Stimulated activated CD8-positive, alpha-beta memory T cell treated with anti-CD3 and anti-CD28 coated beads, Interleukin-12 subunit alpha, Interleukin-12 subunit beta, amount 100 ng/mL, for 24 hours (primary cell): ENCODE results near the gene ZNF398.
"Not testable (repeated sequence)": the region's sequence is repeated elsewhere in the genome, so short reads cannot be mapped to it uniquely, and the experiment has no call there.

Source experiments
- DNase-seq: peaks from one replicate; pipeline ENCODE4 v3.0.0-alpha.2; 2020; ENCODE audit errors: extremely low read depth

ZNF398 gene

DNA sequence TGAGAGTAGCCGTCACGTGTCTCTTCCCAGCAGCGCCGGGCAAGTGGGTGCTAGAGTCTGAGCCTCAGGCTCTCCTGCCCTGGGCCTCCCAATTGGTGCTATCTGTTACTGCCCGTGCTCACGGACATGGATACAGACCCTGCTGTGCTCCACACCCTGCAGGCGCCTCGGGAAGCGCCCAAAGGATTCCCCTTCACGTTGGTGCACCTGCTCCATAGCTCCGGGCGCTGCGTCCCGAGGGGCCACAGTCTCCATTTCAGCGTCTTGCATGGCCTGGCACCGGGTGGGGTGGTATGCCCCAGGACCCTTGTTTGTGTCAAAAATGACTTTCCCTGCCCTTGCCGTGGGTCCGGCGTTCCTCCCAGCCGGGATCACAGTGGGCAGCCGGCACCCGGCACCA is 78.4 kb downstream of the ZNF398 start:
- no peak for DNase-seq

DNA sequence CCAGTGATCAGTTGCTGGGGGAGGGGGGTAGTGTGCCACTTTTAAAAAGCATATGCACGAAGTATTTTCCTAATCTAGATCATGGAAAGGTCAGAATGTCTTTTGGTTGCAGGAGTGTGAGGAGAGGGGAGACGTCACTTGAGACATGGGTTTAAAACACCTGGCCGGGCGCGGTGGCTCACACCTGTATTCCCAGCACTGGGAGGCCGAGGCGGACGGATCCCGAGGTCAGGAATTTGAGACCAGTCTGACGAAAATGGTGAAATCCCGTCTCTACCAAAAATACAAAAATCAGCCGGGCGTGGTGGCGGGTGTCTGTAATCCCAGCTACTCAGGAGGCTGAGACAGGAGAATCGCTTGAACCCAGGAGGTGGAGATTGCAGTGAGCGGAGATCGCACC is 79.1 kb downstream of the ZNF398 start:
- not testable (repeated sequence) for DNase-seq

DNA sequence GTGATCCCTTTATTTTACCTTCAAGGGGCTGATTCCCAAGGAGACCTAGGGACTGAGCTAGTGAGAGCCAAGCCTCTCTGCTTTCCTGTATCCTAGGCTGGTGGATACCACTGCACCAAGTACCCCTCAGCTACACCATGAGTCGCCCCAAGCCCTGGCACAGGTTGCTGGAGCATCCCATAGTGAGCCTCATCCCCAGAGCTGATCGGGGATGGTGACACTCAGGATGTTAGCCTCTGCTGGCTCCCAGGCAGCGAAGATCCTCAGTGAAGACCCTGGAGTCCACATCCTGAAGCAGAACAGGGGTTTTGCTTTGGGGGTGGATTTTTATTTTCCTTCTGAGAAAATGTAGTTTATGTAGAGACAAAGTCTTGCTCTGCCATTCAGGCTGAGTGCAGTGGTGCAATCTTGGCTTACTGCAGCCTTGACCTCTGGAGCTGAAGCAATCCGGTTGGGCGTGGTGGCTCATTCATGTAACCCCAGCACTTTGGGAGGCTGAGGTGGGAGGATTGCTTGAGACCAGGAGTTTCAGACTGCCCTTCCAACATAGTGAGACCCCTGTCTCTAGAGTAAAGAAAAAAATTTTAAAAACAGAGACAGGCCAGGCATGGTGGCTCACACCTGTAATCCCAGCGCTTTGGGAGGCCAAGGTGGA is 79.7 kb downstream of the ZNF398 start:
- no peak for DNase-seq

DNA sequence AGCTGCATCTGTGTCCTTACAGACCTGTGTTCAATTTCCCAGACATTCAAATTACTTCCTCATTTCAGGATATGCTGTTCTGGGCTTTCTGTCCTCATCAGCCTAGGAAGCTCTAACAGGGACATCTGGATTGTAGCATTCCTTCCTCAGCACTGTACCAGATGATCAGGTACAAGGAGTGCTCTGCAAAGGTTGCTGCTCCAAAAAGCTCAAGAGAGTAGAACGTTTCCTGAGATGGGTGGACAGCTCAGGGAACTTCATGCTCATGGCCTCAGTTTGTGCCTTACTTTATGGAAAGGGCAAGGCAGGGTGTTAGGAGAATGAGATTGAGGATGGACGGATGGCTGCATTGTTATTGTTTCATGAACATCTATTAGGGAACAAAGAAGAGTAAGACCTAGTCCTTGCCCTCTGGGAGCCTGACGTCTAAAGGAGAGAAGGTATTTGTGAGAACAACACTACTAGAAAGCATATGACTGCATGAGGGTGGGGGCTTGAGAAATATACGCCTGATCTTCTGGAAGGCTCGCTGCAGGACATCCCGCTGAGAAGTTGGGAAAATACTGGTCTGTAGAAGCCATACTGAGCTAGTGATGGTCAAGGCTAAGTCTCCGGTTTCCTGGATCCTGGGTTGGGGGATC is 81.7 kb downstream of the ZNF398 start:
- DNase-seq, result no peak

DNA sequence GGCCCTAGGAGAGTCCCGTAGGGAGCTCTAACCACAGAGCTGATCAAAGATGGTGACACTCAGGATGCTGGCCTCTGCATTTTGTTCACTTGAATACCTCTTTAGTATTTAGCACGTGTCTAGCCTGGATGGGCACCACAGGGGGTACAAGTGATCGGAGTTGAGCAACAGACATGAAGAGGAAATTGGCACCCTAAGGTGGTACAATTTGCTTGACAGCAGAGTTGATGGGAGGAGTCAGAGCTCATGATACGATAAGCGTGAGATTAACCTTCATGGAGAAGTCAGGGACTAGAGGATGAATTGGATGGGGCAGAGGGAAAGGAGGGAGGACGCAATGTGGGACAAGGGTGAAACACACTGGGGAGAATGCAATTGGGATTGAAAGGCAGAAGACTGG is 82.3 kb downstream of the ZNF398 start:
- DNase-seq, result no peak

DNA sequence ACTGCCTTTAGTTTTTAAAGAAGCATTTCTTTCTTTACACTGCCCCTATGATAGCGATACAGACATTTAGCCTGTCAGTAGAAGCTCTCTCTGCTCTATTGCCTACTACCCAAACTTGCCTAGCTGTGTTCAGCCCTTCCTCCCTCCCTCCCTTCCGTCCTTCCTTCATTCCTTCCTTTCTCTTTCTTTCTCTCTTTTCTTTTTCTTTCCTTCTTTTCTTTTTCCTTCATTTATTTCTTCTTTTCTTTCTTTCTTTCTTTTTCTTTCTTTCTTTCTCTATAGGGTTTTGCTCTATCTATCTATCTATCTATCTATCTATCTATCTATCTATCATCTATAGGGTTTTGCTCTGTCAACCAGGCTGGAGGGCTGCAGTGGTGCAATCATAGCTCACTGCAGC is 85.1 kb downstream of the ZNF398 start:
- no peak for DNase-seq
